Omental fat pad (tissue), 4 donors: Measurements from ENCODE around the gene FLT1. TPM values are rescaled to one million over a fixed set of nuclear protein-coding genes. Genes with fewer than 3 reads are reported as not detected.

Experiments
- ATAC-seq: fragments of 150-250 bp; one replicate; pipeline ENCODE4 v1.9.1; 2016; ENCODE audit warnings: mild to moderate bottlenecking, moderate library complexity; ENCODE audit not compliant: low FRiP score
- DNase-seq: peaks from one replicate; pipeline ENCODE4 v3.0.0-alpha.2; 2019; ENCODE audit warnings: low spot score
- CTCF ChIP-seq, 3 donors: fragments of 450-650 bp; IDR thresholded peaks; one replicate each; pipeline ENCODE4 v1.5.1; 2016 to 2017; ENCODE audit warnings: antibody characterized with exemption in 3 of 3, mild to moderate bottlenecking in 3 of 3, moderate library complexity in 2 of 3
- total RNA-seq, 4 donors: library from RNA; depleted of rRNA; stranded (reverse); fragments of >200 nt; gene quantifications; one replicate each; pipeline ENCODE4 v1.1.0, GENCODE V29; 2016

The FLT1 gene
- total RNA-seq, 4 donors from 2014 or later, result 24.8 to 210 (median 65.7) TPM

- no peak for DNase-seq
- TF ChIP-seq CTCF (IDR thresholded peaks at IDR 0.05), result no peak
- no peak for ATAC-seq
These were observed 114.6 kb downstream of the FLT1 start for GRCh38 chr13:28380319-28380718.

- TF ChIP-seq CTCF (IDR thresholded peaks at IDR 0.05), result no peak
- DNase-seq (no peak), ATAC-seq (no peak)
These were observed 115.4 kb downstream of the FLT1 start for GRCh38 chr13:28379371-28380083.

GRCh38 chr13:28376604-28377003 lies 118.3 kb downstream of the FLT1 start:
- no peak for TF ChIP-seq CTCF (IDR thresholded peaks at IDR 0.05)
- DNase-seq, result no peak
- ATAC-seq, result no peak

GRCh38 chr13:28375250-28375930 lies 119.5 kb downstream of the FLT1 start:
- no peak for TF ChIP-seq CTCF (IDR thresholded peaks at IDR 0.05)
- ATAC-seq (no peak), DNase-seq (no peak)

GRCh38 chr13:28373810-28374209 lies 121.1 kb downstream of the FLT1 start:
- no peak for DNase-seq
- ATAC-seq, result no peak
- TF ChIP-seq CTCF (IDR thresholded peaks at IDR 0.05), result no peak

GRCh38 chr13:28370448-28370847 lies 124.5 kb downstream of the FLT1 start:
- ATAC-seq (no peak), DNase-seq (no peak)
- TF ChIP-seq CTCF (IDR thresholded peaks at IDR 0.05), result no peak

- no peak for TF ChIP-seq CTCF (IDR thresholded peaks at IDR 0.05)
- no peak for ATAC-seq
- no peak for DNase-seq
These were observed 136.2 kb downstream of the FLT1 start for GRCh38 chr13:28358708-28359107.
